IPS-18a (cell line): ENCODE results near the gene SYNM.
"Not testable (repeated sequence)": the region's sequence is repeated elsewhere in the genome, so short reads cannot be mapped to it uniquely, and the experiment has no call there.

Experiments
- H3K27ac ChIP-seq: one replicate; pipeline ENCODE4 v1.5.1; 2013; ENCODE audit warnings: low read length
- H3K27me3 ChIP-seq: one replicate; pipeline ENCODE4 v1.6.1; 2013; ENCODE audit warnings: mild to moderate bottlenecking, low read length; ENCODE audit not compliant: control insufficient read depth, insufficient read depth
- H3K36me3 ChIP-seq: one replicate; pipeline ENCODE4 v1.6.1; 2013; ENCODE audit warnings: low read depth, low read length; ENCODE audit not compliant: control insufficient read depth
- H3K4me1 ChIP-seq: one replicate; pipeline ENCODE4 v1.6.1; 2013; ENCODE audit warnings: low read depth, low read length; ENCODE audit not compliant: control insufficient read depth
- H3K4me3 ChIP-seq: one replicate; pipeline ENCODE4 v1.5.1; 2013; ENCODE audit warnings: low read length
- H3K9ac ChIP-seq: one replicate; pipeline ENCODE4 v1.6.1; 2013; ENCODE audit warnings: mild to moderate bottlenecking, low read length, moderate library complexity
- H3K9me3 ChIP-seq: one replicate; pipeline ENCODE4 v1.6.1; 2013; ENCODE audit warnings: low read depth, low read length; ENCODE audit not compliant: control insufficient read depth

SYNM gene

GRCh38 chr15:99110581-99111320, 5.9 kb downstream of the SYNM start:
- Histone ChIP-seq H3K9ac (no peak overlapping the region), H3K4me1 (no peaks in the 10 kb centered on the region), H3K27ac (no peak overlapping the region), H3K4me3 (no peak overlapping the region), H3K9me3 (no peaks in the 10 kb centered on the region), H3K36me3 (no peaks in the 10 kb centered on the region), H3K27me3 (peaks cover 27% of the 10 kb centered on the region)

- not testable (repeated sequence) for H3K9ac ChIP-seq, H3K9me3 ChIP-seq, H3K36me3 ChIP-seq
Observed at GRCh38 chr15:99111641-99112040, 6.8 kb downstream of the SYNM start.

GRCh38 chr15:99113547-99114271, 8.8 kb downstream of the SYNM start:
- no peaks in the 10 kb centered on the region for H3K36me3 ChIP-seq
- no peaks in the 10 kb centered on the region for H3K4me1 ChIP-seq
- no peak overlapping the region for H3K9ac ChIP-seq
- H3K27ac ChIP-seq = no peak overlapping the region
- no peaks in the 10 kb centered on the region for H3K9me3 ChIP-seq
- H3K4me3 ChIP-seq = no peak overlapping the region
- no peaks in the 10 kb centered on the region for H3K27me3 ChIP-seq

More at GRCh38 chr15:99111641-99112040, 6.8 kb downstream of the SYNM start:
- H3K27ac ChIP-seq, H3K4me1 ChIP-seq, H3K4me3 ChIP-seq: not testable (repeated sequence)
- H3K27me3 ChIP-seq = peaks cover 18% of the 10 kb centered on the region

- H3K36me3 ChIP-seq = no peaks in the 10 kb centered on the region
- H3K4me1 ChIP-seq = no peaks in the 10 kb centered on the region
- H3K27me3 ChIP-seq = no peaks in the 10 kb centered on the region
Observed at GRCh38 chr15:99114511-99115299, 9.8 kb downstream of the SYNM start.

GRCh38 chr15:99115300-99116215, 10.7 kb downstream of the SYNM start:
- H3K36me3 ChIP-seq = no peaks in the 10 kb centered on the region

More at GRCh38 chr15:99114511-99115299, 9.8 kb downstream of the SYNM start:
- Histone ChIP-seq H3K27ac (no peak overlapping the region), H3K9ac (no peak overlapping the region), H3K4me3 (no peak overlapping the region), H3K9me3 (no peaks in the 10 kb centered on the region)

GRCh38 chr15:99117111-99117510, 12.2 kb downstream of the SYNM start:
- Histone ChIP-seq H3K36me3 (no peaks in the 10 kb centered on the region), H3K4me3 (no peak overlapping the region), H3K9me3 (no peaks in the 10 kb centered on the region), H3K4me1 (no peaks in the 10 kb centered on the region), H3K27me3 (no peaks in the 10 kb centered on the region), H3K9ac (no peak overlapping the region), H3K27ac (no peak overlapping the region)

More at GRCh38 chr15:99115300-99116215, 10.7 kb downstream of the SYNM start:
- H3K4me3 ChIP-seq = no peak overlapping the region
- no peaks in the 10 kb centered on the region for H3K9me3 ChIP-seq
- no peak overlapping the region for H3K9ac ChIP-seq
- H3K27me3 ChIP-seq = no peaks in the 10 kb centered on the region
- H3K27ac ChIP-seq = no peak overlapping the region
- no peaks in the 10 kb centered on the region for H3K4me1 ChIP-seq

GRCh38 chr15:99117563-99118257, 12.8 kb downstream of the SYNM start:
- H3K9me3 ChIP-seq = no peaks in the 10 kb centered on the region
- H3K27ac ChIP-seq = no peak overlapping the region
- H3K36me3 ChIP-seq = no peaks in the 10 kb centered on the region
- H3K9ac ChIP-seq = no peak overlapping the region
- H3K27me3 ChIP-seq = no peaks in the 10 kb centered on the region
- H3K4me3 ChIP-seq = no peak overlapping the region
- no peaks in the 10 kb centered on the region for H3K4me1 ChIP-seq

GRCh38 chr15:99118258-99118632, 13.4 kb downstream of the SYNM start:
- no peaks in the 10 kb centered on the region for H3K4me1 ChIP-seq
- no peaks in the 10 kb centered on the region for H3K27me3 ChIP-seq
- no peak overlapping the region for H3K4me3 ChIP-seq
- H3K9me3 ChIP-seq = no peaks in the 10 kb centered on the region
- no peak overlapping the region for H3K27ac ChIP-seq
- H3K9ac ChIP-seq = no peak overlapping the region
- H3K36me3 ChIP-seq = no peaks in the 10 kb centered on the region

GRCh38 chr15:99118801-99119546, 14.1 kb downstream of the SYNM start:
- H3K27ac ChIP-seq = no peak overlapping the region
- H3K36me3 ChIP-seq = no peaks in the 10 kb centered on the region
- H3K9me3 ChIP-seq = no peaks in the 10 kb centered on the region
- peaks cover 3% of the 10 kb centered on the region for H3K4me1 ChIP-seq
- H3K27me3 ChIP-seq = no peaks in the 10 kb centered on the region
- H3K9ac ChIP-seq = no peak overlapping the region
- H3K4me3 ChIP-seq = no peak overlapping the region
